ENCODE results near the gene SPDYC.

GRCh38 chr11:65131895-65132237, 38.2 kb upstream of the SPDYC start:
- TF ChIP-seq CTCF (IDR thresholded peaks at IDR 0.05) (no peak), POLR2A (IDR thresholded peaks at IDR 0.05) (no peak)
